NB4 (cell line): ENCODE data around the gene LUZP2.

Experiments
- CTCF ChIP-seq: IDR thresholded peaks from one replicate; pipeline ENCODE4 v1.5.1; 2012; ENCODE audit warnings: low read depth, low read length
- MYC ChIP-seq: IDR thresholded peaks from 2 replicates; pipeline ENCODE4 v1.6.1; 2011; ENCODE audit warnings: low read depth, low read length
- POLR2A ChIP-seq: IDR thresholded peaks from 2 replicates; pipeline ENCODE4 v1.6.1; 2011; ENCODE audit warnings: mild to moderate bottlenecking; ENCODE audit not compliant: insufficient read length; ENCODE audit errors: extremely low read depth

GRCh38 chr11:24531528-24531927, 34.7 kb downstream of the LUZP2 start:
- no peak for TF ChIP-seq MYC
- no peak for TF ChIP-seq POLR2A
- TF ChIP-seq CTCF: no peak
